A204.1 (cell line): ENCODE measurements around the gene ZDHHC11B.
"Not testable (repeated sequence)": the region's sequence is repeated elsewhere in the genome, so short reads cannot be mapped to it uniquely, and the experiment has no call there.

Source experiments
- FAIRE-seq: peaks from 2 replicates; lab custom pipeline; 2012; peaks lifted over from hg19 to GRCh38; lab: Jason Lieb, UNC

Gene ZDHHC11B, protein sequence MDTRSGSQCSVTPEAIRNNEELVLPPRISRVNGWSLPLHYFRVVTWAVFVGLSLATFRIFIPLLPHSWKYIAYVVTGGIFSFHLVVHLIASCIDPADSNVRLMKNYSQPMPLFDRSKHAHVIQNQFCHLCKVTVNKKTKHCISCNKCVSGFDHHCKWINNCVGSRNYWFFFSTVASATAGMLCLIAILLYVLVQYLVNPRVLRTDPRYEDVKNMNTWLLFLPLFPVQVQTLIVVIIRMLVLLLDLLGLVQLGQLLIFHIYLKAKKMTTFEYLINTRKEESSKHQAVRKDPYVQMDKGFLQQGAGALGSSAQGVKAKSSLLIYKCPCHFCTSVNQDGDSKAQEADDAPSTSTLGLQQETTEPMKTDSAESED

GRCh38 chr5:784428-785177 is at the start of gene ZDHHC11B:
ZDHHC11B (minus strand) TSS chr5:784729; CDS start chr5:766919, 17,810 bp downstream.
- FAIRE-seq, result not testable (repeated sequence)

GRCh38 chr5:834013-834412 is 49.5 kb upstream of the ZDHHC11B start:
- not testable (repeated sequence) for FAIRE-seq

DNA sequence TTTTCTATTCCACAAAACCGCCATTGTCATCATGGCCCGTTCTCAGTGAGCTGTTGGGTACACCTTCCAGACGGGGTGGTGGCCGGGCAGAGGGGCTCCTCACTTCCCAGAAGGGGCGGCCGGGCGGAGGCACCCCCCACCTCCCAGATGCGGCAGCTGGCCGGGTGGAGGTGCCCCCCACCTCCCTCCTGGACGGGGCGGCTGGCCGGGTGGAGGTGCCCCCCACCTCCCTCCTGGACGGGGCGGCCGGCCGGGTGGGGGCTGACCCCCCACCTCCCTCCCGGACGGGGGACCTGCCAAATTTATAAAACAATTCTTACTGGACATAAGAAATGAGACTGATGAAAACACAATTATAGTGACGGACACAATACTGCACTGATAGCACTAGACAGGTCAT is 43.7 kb upstream of the ZDHHC11B start:
- FAIRE-seq, result not testable (repeated sequence)

GRCh38 chr5:825544-825943 is 41.0 kb upstream of the ZDHHC11B start:
- FAIRE-seq, result not testable (repeated sequence)

DNA sequence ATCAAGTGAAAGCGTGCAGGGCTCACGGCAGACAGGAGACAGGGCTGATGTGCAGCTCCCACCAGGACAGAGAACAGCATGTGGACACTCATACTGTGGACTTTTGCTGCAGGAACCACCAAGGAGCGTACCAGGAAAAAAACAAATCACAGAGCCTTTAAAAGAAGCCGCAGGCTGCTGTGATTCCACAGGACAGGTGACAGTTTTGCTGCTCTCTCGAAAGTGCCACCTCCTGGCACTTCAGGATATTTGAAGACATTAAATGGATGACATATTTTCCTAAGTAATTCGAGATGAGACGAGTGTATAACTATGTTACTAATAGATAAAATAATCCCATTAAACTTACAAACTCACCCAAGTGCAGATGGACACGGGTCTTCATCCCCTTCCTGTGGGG is 37.0 kb upstream of the ZDHHC11B start:
- no peak for FAIRE-seq

GRCh38 chr5:820245-820644 is 35.7 kb upstream of the ZDHHC11B start:
- FAIRE-seq, result no peak

- no peak for FAIRE-seq
These were observed 34.5 kb upstream of the ZDHHC11B start for GRCh38 chr5:819078-819477.

DNA sequence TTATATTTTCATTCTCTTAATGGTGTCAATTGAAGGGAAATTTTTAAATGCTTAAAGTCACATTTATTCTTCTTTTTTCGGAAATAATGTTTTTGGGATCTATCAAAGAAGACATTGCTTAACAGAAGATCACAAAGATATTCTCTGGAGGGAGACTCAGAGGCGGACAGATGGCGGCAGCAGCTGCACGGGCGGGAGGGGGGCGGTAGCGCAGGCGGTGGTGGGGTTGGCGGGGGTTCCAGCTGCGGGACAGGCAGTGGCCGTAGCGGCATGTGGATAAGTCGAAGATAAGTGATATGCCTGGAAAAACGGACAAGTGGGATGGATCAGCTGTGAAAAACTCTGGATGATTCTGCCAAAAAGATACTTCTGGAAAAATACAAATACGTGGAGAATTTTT is 31.6 kb upstream of the ZDHHC11B start:
- no peak for FAIRE-seq

- FAIRE-seq, result no peak
These were observed 30.9 kb upstream of the ZDHHC11B start for GRCh38 chr5:815449-815848.

- FAIRE-seq, result not testable (repeated sequence)
These were observed 29.0 kb upstream of the ZDHHC11B start for GRCh38 chr5:813575-813974.

- FAIRE-seq, result not testable (repeated sequence)
These were observed 26.9 kb upstream of the ZDHHC11B start for GRCh38 chr5:811384-811783.

DNA sequence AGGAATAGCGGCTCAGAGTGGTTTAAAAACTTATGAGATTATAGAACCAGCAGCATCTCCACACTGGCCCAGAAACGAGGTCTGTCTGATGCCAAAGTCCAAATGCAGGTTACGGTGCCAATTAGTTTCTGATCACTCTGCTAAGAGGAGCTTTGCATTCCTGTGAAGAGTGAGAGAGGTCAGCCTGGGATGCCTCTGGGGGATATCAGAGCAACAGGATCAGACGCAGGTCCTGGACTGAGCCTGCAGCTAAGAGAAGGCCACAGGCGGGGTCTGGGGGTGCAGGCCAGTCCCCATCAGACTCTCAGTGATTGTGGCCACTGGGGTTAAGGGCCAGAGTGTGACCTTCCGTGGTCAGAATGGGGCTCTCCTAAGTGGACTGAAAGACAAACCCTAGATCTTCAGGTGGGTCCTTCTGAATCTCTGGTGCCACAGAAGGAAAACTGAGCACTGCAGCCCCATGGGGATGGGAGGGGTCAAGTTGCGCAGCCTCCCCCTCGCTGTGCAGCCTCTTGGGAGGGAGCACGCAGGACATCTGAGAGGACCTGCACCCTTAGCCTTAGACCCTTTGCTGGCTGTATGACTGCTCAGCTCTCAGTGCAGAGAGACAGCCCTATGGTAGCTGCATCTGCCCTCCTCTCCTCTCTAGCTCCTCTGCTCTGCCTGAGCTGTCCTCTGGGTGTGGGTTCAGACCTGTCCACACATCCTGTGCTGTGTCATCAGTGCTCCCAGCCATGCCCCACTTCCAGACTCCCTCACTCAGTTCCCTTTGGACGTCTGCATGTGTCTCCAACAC is 23.4 kb upstream of the ZDHHC11B start:
- FAIRE-seq, result not testable (repeated sequence)

DNA sequence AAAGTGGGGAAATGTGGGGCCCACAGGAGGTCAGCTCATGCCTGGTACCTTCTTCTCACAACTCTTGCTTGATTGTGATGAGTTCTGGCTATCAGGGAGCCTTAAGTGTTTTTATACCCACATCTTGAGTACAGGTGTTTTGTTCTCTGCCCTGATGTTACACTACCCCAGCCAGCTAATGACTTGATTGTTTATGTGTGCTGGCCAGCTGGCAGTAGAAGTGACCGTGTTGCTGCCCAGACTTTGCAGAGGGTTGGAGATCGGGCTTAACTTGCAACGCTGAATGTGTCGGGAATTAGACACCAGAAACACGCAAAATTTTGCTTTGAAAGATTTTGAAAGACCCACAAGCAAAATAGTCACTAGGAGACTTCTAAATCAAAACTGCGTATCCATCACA is 16.9 kb upstream of the ZDHHC11B start:
- FAIRE-seq, result no peak

DNA sequence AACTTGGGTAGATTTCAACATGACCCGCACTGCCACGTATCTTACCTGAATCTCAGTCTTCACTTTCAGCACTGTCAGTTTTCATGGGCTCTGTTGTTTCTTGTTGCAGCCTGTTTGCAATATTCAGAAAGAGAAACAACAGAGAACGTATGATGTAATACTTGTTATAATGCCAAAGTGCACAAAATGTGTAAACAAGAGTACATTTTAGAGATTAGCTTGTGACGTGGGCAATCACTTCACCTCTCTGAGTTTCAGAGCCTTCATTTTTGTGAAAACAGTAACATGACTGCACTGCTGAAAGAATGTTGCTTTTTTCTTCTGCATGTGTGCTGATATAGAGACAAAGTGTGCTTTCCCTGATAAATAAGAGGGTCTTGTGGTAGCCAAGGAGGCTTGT is 16.5 kb upstream of the ZDHHC11B start:
- not testable (repeated sequence) for FAIRE-seq

DNA sequence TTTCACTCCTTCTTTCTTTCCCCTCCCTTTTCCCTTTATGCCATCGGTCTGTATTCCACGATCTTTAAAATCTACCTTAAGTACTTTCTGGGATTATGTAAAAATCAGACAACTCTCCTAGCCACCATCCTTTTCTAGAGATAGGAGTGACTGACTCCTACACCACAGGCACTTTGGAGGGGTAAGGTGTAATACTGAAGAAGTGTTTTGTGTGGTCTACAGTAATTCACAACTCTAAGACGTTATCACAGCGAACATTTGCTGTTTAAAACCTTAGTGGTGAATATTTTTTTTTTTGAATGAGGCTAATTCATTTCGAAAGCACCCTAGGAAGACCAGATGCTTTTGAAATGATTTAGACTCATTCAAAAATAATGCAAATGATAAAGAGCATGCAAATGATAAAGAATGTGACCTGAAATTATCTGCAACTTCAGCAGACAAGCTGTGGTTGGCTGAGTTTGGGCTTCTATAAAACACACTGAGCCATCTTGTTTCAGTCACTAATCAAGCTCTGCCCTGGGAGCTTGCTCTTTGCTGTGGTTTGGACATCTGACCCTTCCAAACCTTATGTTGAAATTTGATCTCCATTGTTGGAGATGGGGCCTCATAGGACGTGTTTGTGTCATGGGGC is 14.1 kb upstream of the ZDHHC11B start:
- not testable (repeated sequence) for FAIRE-seq

GRCh38 chr5:797986-798385 is 13.5 kb upstream of the ZDHHC11B start:
- not testable (repeated sequence) for FAIRE-seq

GRCh38 chr5:795873-796272 is 11.3 kb upstream of the ZDHHC11B start:
- FAIRE-seq, result not testable (repeated sequence)

DNA sequence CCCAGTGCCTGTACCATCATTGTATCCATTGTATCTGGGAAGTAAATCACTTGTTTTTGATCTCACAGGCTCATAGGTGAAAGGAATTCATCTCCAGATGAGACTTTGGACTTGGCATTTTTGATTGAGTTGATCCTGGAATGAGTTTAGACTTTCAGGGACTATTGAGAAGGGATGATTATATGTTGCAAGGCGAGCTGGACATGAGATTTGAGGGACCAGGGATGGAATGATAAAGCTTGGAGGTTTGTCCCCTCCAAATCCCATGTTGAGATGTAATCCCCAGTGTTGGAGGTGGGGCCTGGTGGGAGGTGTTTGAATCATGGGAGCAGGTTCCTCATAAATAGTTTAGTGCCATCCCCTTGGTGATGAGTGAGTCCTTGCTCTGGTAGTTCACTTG is 10.4 kb upstream of the ZDHHC11B start:
- not testable (repeated sequence) for FAIRE-seq

- FAIRE-seq, result not testable (repeated sequence)
These were observed 4.2 kb upstream of the ZDHHC11B start for GRCh38 chr5:788703-789102.

DNA sequence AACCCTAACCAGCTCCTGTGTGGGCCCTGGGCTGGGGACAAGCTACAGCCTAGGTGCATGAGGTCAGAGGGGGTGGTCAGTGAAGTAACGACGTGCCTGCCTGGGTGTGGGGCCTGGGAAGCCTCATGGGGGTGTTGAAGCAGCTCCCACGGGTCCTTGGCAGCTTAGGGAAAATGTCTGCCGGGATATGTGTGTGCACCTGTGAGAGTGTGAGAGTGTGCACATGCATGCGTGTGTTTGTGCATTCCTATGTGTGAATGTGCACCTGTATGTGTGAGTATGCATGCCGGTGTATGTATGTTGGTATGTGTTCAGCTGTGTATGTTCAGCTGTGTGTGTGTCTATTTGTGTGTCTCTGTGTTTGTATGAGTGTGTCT is 3.3 kb upstream of the ZDHHC11B start:
- FAIRE-seq, result not testable (repeated sequence)

DNA sequence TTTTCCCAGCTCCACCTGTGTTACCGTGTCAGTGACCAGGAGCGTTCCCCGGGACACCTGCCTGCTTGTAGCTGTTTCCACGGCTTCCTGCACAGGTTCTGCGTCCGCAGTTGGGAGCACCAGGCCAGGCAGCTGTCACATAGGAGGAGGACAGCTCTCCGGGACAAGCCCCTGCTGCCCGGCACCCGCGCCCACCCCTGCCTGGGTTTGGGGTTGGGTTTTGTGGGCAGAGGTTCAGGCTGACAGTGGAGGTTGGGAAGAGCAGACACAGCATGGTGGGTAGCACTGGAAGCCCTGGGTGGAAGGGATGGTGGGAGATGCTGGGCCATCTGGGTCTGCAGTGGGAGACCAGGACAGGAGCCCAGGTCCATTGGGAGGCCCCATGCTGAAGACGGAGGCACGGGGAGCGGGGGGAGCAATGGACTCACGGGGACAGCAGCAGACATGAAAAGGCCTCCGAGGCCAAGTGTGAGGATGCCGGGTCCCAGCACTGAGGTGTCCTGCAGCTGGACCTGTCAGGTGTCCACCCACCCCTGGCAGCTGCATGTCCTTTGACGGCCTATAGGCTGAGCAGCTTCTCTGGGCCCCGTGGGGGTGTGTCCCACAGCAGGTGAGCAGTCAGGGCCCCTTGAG is 2.8 kb upstream of the ZDHHC11B start:
- not testable (repeated sequence) for FAIRE-seq
